Urothelium cell line (cell line): ENCODE results near the gene HACD2.
A peak's percentile ranks its signal among the peaks of the same experiment; 100 is the strongest.

Experiments used
- DNase-seq: peaks from one replicate; pipeline ENCODE4 v3.0.0; 2011; ENCODE audit warnings: low spot score, mixed read lengths
- FAIRE-seq: peaks from 2 replicates; lab custom pipeline; 2011; peaks lifted over from hg19 to GRCh38; lab: Jason Lieb, UNC

HACD2 gene

GRCh38 chr3:123576122-123576521, 8.7 kb downstream of the HACD2 start:
- DNase-seq (no peak), FAIRE-seq (no peak)

GRCh38 chr3:123571973-123572365, 12.9 kb downstream of the HACD2 start:
- DNase-seq, result no peak
- FAIRE-seq, result no peak

GRCh38 chr3:123571264-123571972, 13.4 kb downstream of the HACD2 start:
- DNase-seq (no peak), FAIRE-seq (no peak)

- DNase-seq, result no peak
- no peak for FAIRE-seq
Observed at GRCh38 chr3:123568875-123569274, 16.0 kb downstream of the HACD2 start.

- FAIRE-seq (peak; percentile 40), DNase-seq (no peak)
Observed at GRCh38 chr3:123568034-123568433, 16.8 kb downstream of the HACD2 start.

GRCh38 chr3:123564056-123564455, 20.8 kb downstream of the HACD2 start:
- DNase-seq (no peak), FAIRE-seq (peak; percentile 17)

- DNase-seq (no peak), FAIRE-seq (no peak)
Observed at GRCh38 chr3:123562547-123562946, 22.3 kb downstream of the HACD2 start.

GRCh38 chr3:123561188-123561587, 23.7 kb downstream of the HACD2 start:
- FAIRE-seq, result no peak

GRCh38 chr3:123559040-123559861, 25.6 kb downstream of the HACD2 start:
- peak; percentile 65 for DNase-seq
- no peak for FAIRE-seq

More at GRCh38 chr3:123561188-123561587, 23.7 kb downstream of the HACD2 start:
- no peak for DNase-seq

GRCh38 chr3:123553536-123553935, 31.3 kb downstream of the HACD2 start:
- FAIRE-seq (no peak), DNase-seq (no peak)

GRCh38 chr3:123552768-123553167, 32.1 kb downstream of the HACD2 start:
- FAIRE-seq (no peak), DNase-seq (no peak)

GRCh38 chr3:123552095-123552714, 32.6 kb downstream of the HACD2 start:
- FAIRE-seq, result no peak
- DNase-seq, result peak; percentile 48

- FAIRE-seq, result peak; percentile 35
- DNase-seq, result no peak
Observed at GRCh38 chr3:123547881-123548519, 36.9 kb downstream of the HACD2 start.

GRCh38 chr3:123546133-123546755, 38.6 kb downstream of the HACD2 start:
- DNase-seq (no peak), FAIRE-seq (no peak)

- FAIRE-seq (no peak), DNase-seq (no peak)
Observed at GRCh38 chr3:123543950-123544349, 40.9 kb downstream of the HACD2 start.

- no peak for FAIRE-seq
- DNase-seq, result no peak
Observed at GRCh38 chr3:123540285-123540684, 44.6 kb downstream of the HACD2 start.

- FAIRE-seq, result no peak
- DNase-seq, result no peak
Observed at GRCh38 chr3:123536153-123536895, 48.5 kb downstream of the HACD2 start.

- DNase-seq (no peak), FAIRE-seq (no peak)
Observed at GRCh38 chr3:123535580-123535979, 49.3 kb downstream of the HACD2 start.

- DNase-seq, result no peak
- FAIRE-seq, result no peak
Observed at GRCh38 chr3:123534264-123534663, 50.6 kb downstream of the HACD2 start.

- FAIRE-seq (no peak), DNase-seq (no peak)
Observed at GRCh38 chr3:123533554-123534159, 51.2 kb downstream of the HACD2 start.
